Progenitor cell of endocrine pancreas (in vitro differentiated cells): ENCODE data around the gene FRMD4B. TPM values are rescaled to one million over a fixed set of nuclear protein-coding genes. Genes with fewer than 3 reads are reported as not detected.

Source experiments
- DNase-seq: peaks from one replicate; pipeline ENCODE4 v3.0.0; 2021; ENCODE audit warnings: low spot score; ENCODE audit not compliant: unreplicated experiment
- H3K27ac Mint-ChIP-seq: 2 replicates; pipeline ENCODE4 v1.8.0; 2021; ENCODE audit warnings: mild to moderate bottlenecking, moderate library complexity, mixed read lengths
- H3K27me3 Mint-ChIP-seq: 2 replicates; pipeline ENCODE4 v1.8.0; 2021; ENCODE audit warnings: mixed read lengths
- H3K36me3 Mint-ChIP-seq: 2 replicates; pipeline ENCODE4 v1.8.0; 2022; ENCODE audit warnings: mixed read lengths; ENCODE audit not compliant: insufficient read depth
- H3K4me1 Mint-ChIP-seq: 2 replicates; pipeline ENCODE4 v1.8.0; 2021; ENCODE audit warnings: low read depth, mixed read lengths
- H3K4me3 Mint-ChIP-seq: 2 replicates; pipeline ENCODE4 v1.8.0; 2021; ENCODE audit warnings: low read depth, mild to moderate bottlenecking, moderate library complexity, mixed read lengths
- H3K9me3 Mint-ChIP-seq: 2 replicates; pipeline ENCODE4 v1.8.0; 2021; ENCODE audit warnings: low read depth, mixed read lengths
- long read RNA-seq: library from polyadenylated mRNA; unstranded; transcript quantifications from one replicate; pipeline ENCODE4 v2.0.0, GENCODE V29; 2020
- total RNA-seq: library from RNA; stranded (reverse); gene quantifications from 2 replicates; pipeline ENCODE4 v1.2.1, GENCODE V29; 2021
- TF ChIP-seq, protein P1 (sequence below): fragments of 200-600 bp; sonication (generic); IDR thresholded peaks from one replicate; pipeline ENCODE4 v1.5.0; 2021; ENCODE audit warnings: antibody characterized with exemption, mild to moderate bottlenecking; ENCODE audit not compliant: unreplicated experiment

Gene FRMD4B
- 39.1 and 41.6 TPM in 2 replicates for total RNA-seq
- long read RNA-seq, transcript FRMD4B-210 (13 exons, 3,761 nt) = major isoform, 8 of 80 reads
- long read RNA-seq, partial matches to known transcripts = 33 of 80 reads
- long read RNA-seq, other reads (novel, unspliced or antisense) = 39 of 80 reads

DNA sequence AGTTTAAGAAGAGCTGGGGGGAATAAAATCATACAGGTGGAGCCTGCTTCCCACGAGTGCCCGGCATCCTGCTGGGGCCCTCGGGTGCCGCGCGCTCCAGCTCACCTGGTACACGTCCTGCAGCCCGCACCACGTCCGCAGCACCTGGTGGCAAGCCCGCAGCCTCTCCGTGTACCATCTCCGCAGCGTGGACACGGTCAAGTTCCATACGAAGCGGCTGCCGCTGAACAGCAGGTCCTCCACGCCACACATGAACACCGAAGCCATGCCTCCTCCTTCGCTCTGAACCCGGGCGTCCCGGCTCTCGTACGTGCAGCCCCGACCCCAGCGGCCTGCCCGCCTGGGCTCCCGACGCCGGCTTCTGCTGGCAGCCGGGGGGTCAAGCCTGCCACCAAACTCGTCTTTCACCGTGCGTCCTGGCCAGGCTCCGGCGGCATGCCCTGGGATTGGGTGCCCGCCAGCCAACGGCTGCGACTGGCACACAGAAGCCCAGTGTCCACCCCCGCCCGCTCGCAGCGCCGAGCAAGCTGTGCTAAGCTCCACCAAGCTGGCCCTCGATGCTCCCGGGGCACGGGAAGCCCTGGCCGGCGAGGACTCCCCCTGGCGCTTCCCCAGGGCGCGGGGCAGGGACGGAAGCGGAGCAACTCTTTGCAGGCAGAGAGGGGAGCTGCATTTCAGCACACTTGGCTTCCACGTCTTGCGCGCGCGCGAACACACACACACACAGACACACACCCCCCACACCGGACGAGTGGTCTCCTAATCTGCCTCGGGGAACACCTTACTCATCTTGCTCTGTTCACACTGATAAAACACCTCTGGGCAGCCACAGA is at the start of gene FRMD4B:
Gene FRMD4B, minus strand, starts transcription at position 366 of the 833 bp plus-strand sequence. Its CDS starts 99 bp downstream, at position 267.
- peak within 1 kb of the TSS; percentile 9 for H3K27ac Mint-ChIP-seq
- peaks cover 2% of the 10 kb centered on the region for H3K4me1 Mint-ChIP-seq
- TF ChIP-seq, protein P1, sequence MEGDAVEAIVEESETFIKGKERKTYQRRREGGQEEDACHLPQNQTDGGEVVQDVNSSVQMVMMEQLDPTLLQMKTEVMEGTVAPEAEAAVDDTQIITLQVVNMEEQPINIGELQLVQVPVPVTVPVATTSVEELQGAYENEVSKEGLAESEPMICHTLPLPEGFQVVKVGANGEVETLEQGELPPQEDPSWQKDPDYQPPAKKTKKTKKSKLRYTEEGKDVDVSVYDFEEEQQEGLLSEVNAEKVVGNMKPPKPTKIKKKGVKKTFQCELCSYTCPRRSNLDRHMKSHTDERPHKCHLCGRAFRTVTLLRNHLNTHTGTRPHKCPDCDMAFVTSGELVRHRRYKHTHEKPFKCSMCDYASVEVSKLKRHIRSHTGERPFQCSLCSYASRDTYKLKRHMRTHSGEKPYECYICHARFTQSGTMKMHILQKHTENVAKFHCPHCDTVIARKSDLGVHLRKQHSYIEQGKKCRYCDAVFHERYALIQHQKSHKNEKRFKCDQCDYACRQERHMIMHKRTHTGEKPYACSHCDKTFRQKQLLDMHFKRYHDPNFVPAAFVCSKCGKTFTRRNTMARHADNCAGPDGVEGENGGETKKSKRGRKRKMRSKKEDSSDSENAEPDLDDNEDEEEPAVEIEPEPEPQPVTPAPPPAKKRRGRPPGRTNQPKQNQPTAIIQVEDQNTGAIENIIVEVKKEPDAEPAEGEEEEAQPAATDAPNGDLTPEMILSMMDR = peak; percentile 39
- H3K36me3 Mint-ChIP-seq = peaks cover 3% of the 10 kb centered on the region
- peaks cover 39% of the 10 kb centered on the region for H3K27me3 Mint-ChIP-seq
- H3K9me3 Mint-ChIP-seq = no peaks in the 10 kb centered on the region
- peak within 1 kb of the TSS; percentile 72 for H3K4me3 Mint-ChIP-seq
- peak; percentile 34 for DNase-seq

DNA sequence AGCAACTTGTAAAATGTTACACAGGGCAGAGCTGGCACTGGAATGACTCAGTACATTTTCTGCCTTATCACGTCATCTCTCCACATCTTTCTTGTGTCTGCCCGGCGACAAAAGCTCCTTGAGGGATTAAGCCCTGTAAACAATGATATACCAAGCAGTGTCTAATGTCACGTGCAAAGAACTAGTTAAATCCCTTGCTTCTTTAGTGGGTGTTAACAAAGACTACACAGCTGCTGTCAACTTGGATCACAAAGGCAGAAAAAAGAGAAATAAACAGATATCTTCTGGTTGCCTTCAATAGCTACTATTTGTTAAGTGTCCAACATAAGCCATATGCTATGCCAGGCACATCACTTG is 48.1 kb upstream of the FRMD4B start:
- no peak overlapping the region for H3K27ac Mint-ChIP-seq
- DNase-seq = no peak
- H3K27me3 Mint-ChIP-seq = no peaks in the 10 kb centered on the region
- peaks cover 29% of the 10 kb centered on the region for H3K4me1 Mint-ChIP-seq
- TF ChIP-seq, protein P1 = no peak
- no peak overlapping the region for H3K4me3 Mint-ChIP-seq
- H3K36me3 Mint-ChIP-seq = no peaks in the 10 kb centered on the region
- H3K9me3 Mint-ChIP-seq = no peaks in the 10 kb centered on the region

DNA sequence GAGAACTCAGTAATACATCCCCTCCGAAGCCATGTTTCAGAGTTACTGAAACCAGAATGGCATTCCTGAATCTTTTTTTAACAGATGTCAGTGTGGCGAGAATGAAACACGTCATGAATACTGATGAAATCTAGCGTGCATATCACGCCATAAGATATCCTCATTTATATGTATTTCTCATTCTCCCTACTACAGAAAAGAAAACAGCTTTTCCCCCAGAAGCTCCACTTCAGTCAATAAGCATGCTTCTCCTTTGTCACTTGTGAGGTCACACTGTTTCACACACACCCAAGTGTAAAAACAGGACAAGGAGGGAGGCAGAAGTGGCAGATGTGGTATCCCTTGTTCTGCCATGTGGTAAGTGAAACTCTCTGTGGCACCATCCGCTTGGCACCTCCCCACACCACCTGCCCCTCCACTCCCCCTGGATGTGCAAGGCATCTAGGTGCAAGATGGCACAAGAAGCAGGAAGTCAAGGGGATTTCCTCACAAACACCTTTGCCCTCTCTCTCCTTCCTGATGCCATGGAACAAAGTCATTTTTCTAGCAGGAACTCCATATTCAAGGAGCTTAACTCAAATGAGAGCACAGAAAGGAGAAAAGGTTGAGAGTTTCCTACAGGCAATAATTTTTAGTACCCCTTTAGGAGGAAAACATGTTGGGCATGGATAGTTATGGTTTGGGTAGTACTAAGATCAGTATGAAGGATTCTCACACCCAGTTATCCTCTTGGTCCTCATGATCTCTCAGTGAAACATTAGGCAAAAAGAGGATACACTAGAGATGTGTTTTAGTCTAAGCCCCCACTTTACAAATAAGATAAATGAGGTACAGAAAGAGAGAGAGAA is 47.5 kb upstream of the FRMD4B start:
- TF ChIP-seq, protein P1 = no peak
- Mint-ChIP-seq H3K4me1 (peaks cover 29% of the 10 kb centered on the region), H3K27ac (no peak overlapping the region), H3K9me3 (no peaks in the 10 kb centered on the region), H3K4me3 (no peak overlapping the region), H3K36me3 (no peaks in the 10 kb centered on the region), H3K27me3 (no peaks in the 10 kb centered on the region)
- DNase-seq = no peak

DNA sequence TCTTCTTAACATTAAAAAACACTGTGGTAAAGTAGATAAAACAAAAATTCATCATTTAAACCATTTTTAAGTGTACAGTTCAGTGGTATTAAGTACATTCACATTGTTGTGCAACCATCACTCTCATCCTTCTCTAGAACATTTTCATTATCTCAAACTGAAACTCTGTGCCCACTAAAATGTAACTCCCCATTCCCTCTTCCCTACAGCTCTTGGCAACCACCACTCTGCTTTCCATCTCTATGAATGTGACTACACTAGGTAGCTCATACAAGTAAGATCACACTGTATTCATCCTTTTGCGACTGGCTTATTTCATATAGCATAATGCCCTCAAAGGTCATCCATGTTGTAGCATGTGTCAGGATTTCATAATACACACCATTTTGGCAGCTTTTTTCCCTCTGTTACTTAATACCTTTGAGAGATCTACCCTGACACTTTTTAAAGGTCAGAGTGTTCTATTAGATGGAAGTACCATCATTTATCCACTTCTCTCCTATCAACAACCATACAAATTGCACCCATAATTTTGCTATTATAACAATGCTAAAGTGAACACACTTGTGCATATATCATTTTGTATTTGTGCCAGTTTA is 42.9 kb upstream of the FRMD4B start:
- TF ChIP-seq, protein P1 = no peak
- no peaks in the 10 kb centered on the region for H3K27me3 Mint-ChIP-seq
- DNase-seq = no peak
- H3K36me3 Mint-ChIP-seq = no peaks in the 10 kb centered on the region
- no peaks in the 10 kb centered on the region for H3K9me3 Mint-ChIP-seq
- H3K27ac Mint-ChIP-seq = peak overlapping the region; percentile 11
- no peak overlapping the region for H3K4me3 Mint-ChIP-seq
- peaks cover 36% of the 10 kb centered on the region for H3K4me1 Mint-ChIP-seq

DNA sequence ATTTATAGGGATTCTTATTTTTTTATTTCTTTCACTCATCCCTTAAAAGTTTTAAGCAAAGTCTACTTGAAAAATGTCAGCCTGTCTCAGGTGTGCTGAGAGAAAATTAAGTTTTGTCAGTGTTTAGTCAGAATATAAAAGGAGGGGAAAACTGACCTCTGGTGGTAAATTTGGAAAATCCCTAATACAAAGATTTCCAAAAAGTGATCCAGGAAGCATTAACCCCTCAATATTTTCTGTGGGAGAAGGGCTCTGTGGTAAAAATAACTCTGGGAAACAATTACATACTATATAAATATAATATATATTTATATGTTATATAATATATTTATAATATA is 41.0 kb upstream of the FRMD4B start:
- H3K27me3 Mint-ChIP-seq = no peaks in the 10 kb centered on the region
- TF ChIP-seq, protein P1 = no peak
- H3K4me1 Mint-ChIP-seq = peaks cover 25% of the 10 kb centered on the region
- no peak overlapping the region for H3K27ac Mint-ChIP-seq
- no peak overlapping the region for H3K4me3 Mint-ChIP-seq
- no peaks in the 10 kb centered on the region for H3K36me3 Mint-ChIP-seq
- H3K9me3 Mint-ChIP-seq = no peaks in the 10 kb centered on the region
- no peak for DNase-seq
